B cell (primary cell): ENCODE results near the gene NBDY.

Experiments used
- CTCF ChIP-seq: fragments of 200-600 bp; IDR thresholded peaks from one replicate; pipeline ENCODE4 v1.8.0; 2022; ENCODE audit warnings: antibody characterized with exemption, mild to moderate bottlenecking
- EZH2 ChIP-seq: IDR thresholded peaks from 2 replicates; pipeline ENCODE4 v1.6.1; 2012; ENCODE audit warnings: borderline replicate concordance, low read depth, mild to moderate bottlenecking, moderate library complexity, low read length; ENCODE audit not compliant: insufficient read depth, poor library complexity, severe bottlenecking

DNA sequence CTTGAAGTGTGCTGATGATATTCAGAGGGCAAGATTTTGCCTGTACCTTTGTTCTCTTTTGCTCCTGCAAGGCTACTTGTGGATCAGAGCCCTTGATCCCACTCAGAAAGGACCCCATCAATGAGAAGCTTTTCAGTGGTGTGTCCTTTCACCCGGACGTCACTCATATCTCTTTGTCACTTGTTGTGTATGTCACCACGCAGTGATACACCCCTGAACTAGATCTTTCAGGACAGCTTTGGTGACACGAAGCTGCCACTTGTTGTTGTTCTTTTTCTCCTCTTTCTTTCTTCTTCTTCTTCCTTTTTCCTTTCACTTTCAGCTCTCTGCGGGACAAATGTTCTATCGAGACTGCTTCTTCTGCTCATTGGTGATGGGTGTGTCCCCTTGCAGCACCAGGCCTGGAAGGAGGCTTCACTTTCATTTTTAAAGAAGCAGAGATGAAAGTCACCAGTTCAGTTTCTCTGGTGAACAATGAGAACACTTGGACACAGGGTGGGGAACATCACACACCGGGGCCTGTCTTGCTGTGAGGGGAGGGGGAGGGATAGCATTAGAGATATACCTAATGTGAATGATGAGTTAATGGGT is 83.6 kb downstream of the NBDY start:
- no peak for TF ChIP-seq EZH2
- no peak for TF ChIP-seq CTCF
